H7 (cell line): ENCODE measurements around the gene MAN1B1. TPM values are rescaled to one million over a fixed set of nuclear protein-coding genes. Genes with fewer than 3 reads are reported as not detected.
A peak's percentile ranks its signal among the peaks of the same experiment; 100 is the strongest.
"Not testable (repeated sequence)": the region's sequence is repeated elsewhere in the genome, so short reads cannot be mapped to it uniquely, and the experiment has no call there.

Experiments
- DNase-seq: peaks from one replicate; pipeline ENCODE4 v3.0.0; 2012
- H3K27me3 ChIP-seq: 2 replicates; pipeline ENCODE4 v1.6.0; 2011; ENCODE audit warnings: mild to moderate bottlenecking, low read length; ENCODE audit not compliant: control insufficient read depth, insufficient read depth
- H3K36me3 ChIP-seq: replicated peaks from 2 replicates; pipeline ENCODE4 v1.5.1; 2011; ENCODE audit warnings: low read length; ENCODE audit not compliant: control insufficient read depth, insufficient read depth
- H3K4me3 ChIP-seq: 2 replicates; pipeline ENCODE4 v1.5.1; 2011; ENCODE audit warnings: low read depth, mild to moderate bottlenecking, control low read depth, low read length, moderate library complexity; ENCODE audit not compliant: insufficient read depth
- total RNA-seq: library from RNA; depleted of rRNA; stranded (reverse); fragments of >200 nt; shearing (Covaris generic); gene quantifications from 2 replicates; pipeline ENCODE4 v1.2.3, GENCODE V29; 2014

MAN1B1 gene
- total RNA-seq, 1 experiment from 2014 or later: 70.9 TPM

GRCh38 chr9:137058521-137059234, 28.1 kb upstream of the MAN1B1 start:
- no peaks in the 10 kb centered on the region for H3K36me3 ChIP-seq
- H3K27me3 ChIP-seq: peaks cover 17% of the 10 kb centered on the region
- DNase-seq: no peak
- H3K4me3 ChIP-seq: no peak overlapping the region

- Histone ChIP-seq H3K36me3 (peaks cover 8% of the 10 kb centered on the region), H3K4me3 (no peak overlapping the region), H3K27me3 (no peaks in the 10 kb centered on the region)
- no peak for DNase-seq
Observed at GRCh38 chr9:137062384-137062783, 24.4 kb upstream of the MAN1B1 start.

GRCh38 chr9:137062798-137063197, 24.0 kb upstream of the MAN1B1 start:
- H3K36me3 ChIP-seq, DNase-seq, H3K27me3 ChIP-seq, H3K4me3 ChIP-seq: not testable (repeated sequence)

- H3K36me3 ChIP-seq: peaks cover 8% of the 10 kb centered on the region
- DNase-seq: no peak
- no peaks in the 10 kb centered on the region for H3K27me3 ChIP-seq
- H3K4me3 ChIP-seq: no peak overlapping the region
Observed at GRCh38 chr9:137063311-137064026, 23.3 kb upstream of the MAN1B1 start.

- H3K4me3 ChIP-seq: no peak overlapping the region
- DNase-seq: peak; percentile 94
- H3K27me3 ChIP-seq: no peaks in the 10 kb centered on the region
- peaks cover 8% of the 10 kb centered on the region for H3K36me3 ChIP-seq
Observed at GRCh38 chr9:137064027-137064879, 22.5 kb upstream of the MAN1B1 start.

GRCh38 chr9:137064880-137065164, 22.0 kb upstream of the MAN1B1 start:
- Histone ChIP-seq H3K27me3 (no peaks in the 10 kb centered on the region), H3K4me3 (no peak overlapping the region), H3K36me3 (peaks cover 8% of the 10 kb centered on the region)
- DNase-seq: no peak

- Histone ChIP-seq H3K4me3 (no peak overlapping the region), H3K36me3 (peaks cover 8% of the 10 kb centered on the region), H3K27me3 (no peaks in the 10 kb centered on the region)
- DNase-seq: no peak
Observed at GRCh38 chr9:137065336-137065967, 21.3 kb upstream of the MAN1B1 start.

- H3K36me3 ChIP-seq: peaks cover 8% of the 10 kb centered on the region
- DNase-seq: no peak
- no peaks in the 10 kb centered on the region for H3K27me3 ChIP-seq
- no peak overlapping the region for H3K4me3 ChIP-seq
Observed at GRCh38 chr9:137066096-137066861, 20.5 kb upstream of the MAN1B1 start.

- H3K4me3 ChIP-seq: no peak overlapping the region
Observed at GRCh38 chr9:137067860-137068538, 18.8 kb upstream of the MAN1B1 start.

GRCh38 chr9:137068539-137069507, 18.0 kb upstream of the MAN1B1 start:
- H3K4me3 ChIP-seq: peak overlapping the region; percentile 70

More at GRCh38 chr9:137067860-137068538, 18.8 kb upstream of the MAN1B1 start:
- Histone ChIP-seq H3K36me3 (peaks cover 8% of the 10 kb centered on the region), H3K27me3 (no peaks in the 10 kb centered on the region)
- peak; percentile 93 for DNase-seq

GRCh38 chr9:137069508-137070091, 17.2 kb upstream of the MAN1B1 start:
- DNase-seq: peak; percentile 81
- peaks cover 8% of the 10 kb centered on the region for H3K36me3 ChIP-seq
- no peaks in the 10 kb centered on the region for H3K27me3 ChIP-seq
- H3K4me3 ChIP-seq: peak overlapping the region; percentile 70

More at GRCh38 chr9:137068539-137069507, 18.0 kb upstream of the MAN1B1 start:
- Histone ChIP-seq H3K27me3 (no peaks in the 10 kb centered on the region), H3K36me3 (peaks cover 8% of the 10 kb centered on the region)
- no peak for DNase-seq

- H3K4me3 ChIP-seq: peak within 1 kb of the TSS; percentile 70
- DNase-seq: peak; percentile 98
- H3K36me3 ChIP-seq: peaks cover 5% of the 10 kb centered on the region
- H3K27me3 ChIP-seq: no peaks in the 10 kb centered on the region
Observed at GRCh38 chr9:137070201-137070905, 16.4 kb upstream of the MAN1B1 start, which contains the start of gene SAPCD2. SAPCD2 (minus strand) TSS chr9:137070557; CDS start chr9:137070460, 97 bp downstream.
